K562 (cell line): ENCODE measurements around the gene ZSWIM3. TPM values are rescaled to one million over a fixed set of nuclear protein-coding genes. Genes with fewer than 3 reads are reported as not detected.

Source experiments
- ETV1 ChIP-seq: fragments of 450-650 bp; conservative IDR thresholded peaks from 2 replicates; pipeline ENCODE4 v1.6.1; 2016; ENCODE audit warnings: missing genetic modification characterization, control low read depth, low read depth, missing compliant biosample characterization
- NFRKB ChIP-seq: fragments of 450-650 bp; IDR thresholded peaks from 2 replicates; pipeline ENCODE4 v1.6.1; 2016; ENCODE audit warnings: low read depth
- PATZ1 ChIP-seq: fragments of 250-450 bp; sonication (Bioruptor Pico); IDR thresholded peaks from 2 replicates; pipeline ENCODE4 v1.5.0; 2020; ENCODE audit warnings: mild to moderate bottlenecking, borderline replicate concordance
- PTRF ChIP-seq: fragments of 450-650 bp; IDR thresholded peaks from 2 replicates; pipeline ENCODE4 v1.6.1; 2016; ENCODE audit warnings: mild to moderate bottlenecking, missing genetic modification characterization, missing compliant biosample characterization
- USF2 ChIP-seq: sonication (generic); formaldehyde crosslinking; IDR thresholded peaks from 2 replicates; pipeline ENCODE4 v1.5.0; 2020; ENCODE audit warnings: missing genetic modification reagents
- ZNF3 ChIP-seq: fragments of 250-450 bp; sonication (Bioruptor Pico); IDR thresholded peaks from 2 replicates; pipeline ENCODE4 v1.5.0; 2021; ENCODE audit warnings: mild to moderate bottlenecking, moderate library complexity
- ZNF408 ChIP-seq: fragments of 250-450 bp; sonication (Bioruptor Pico); IDR thresholded peaks from 2 replicates; pipeline ENCODE4 v1.4.0; 2020; ENCODE audit warnings: low read depth, mild to moderate bottlenecking, moderate library complexity
- ZNF668 ChIP-seq: fragments of 250-450 bp; sonication (Bioruptor Pico); IDR thresholded peaks from 2 replicates; pipeline ENCODE4 v1.8.0; 2022; ENCODE audit warnings: mild to moderate bottlenecking, inconsistent platforms
- polyA plus RNA-seq, 8 experiments: library from polyadenylated mRNA; depleted of rRNA in 4 of 8; stranded (reverse) in 5 of 8; unstranded in 3 of 8; fragments of >200 nt; fragmentation: Nextera tagmentation in 2 of 8; fragmentation: Illumina TruSeq in 1 of 8; extraction: Ambion mirVana in 2 of 8; extraction: Trizol in 1 of 8; gene quantifications; 2 replicates each; pipeline versions ENCODE4 v1.2.1 to v1.2.3, GENCODE V29; 2011 to 2014; ENCODE audit warnings: inconsistent platforms in 1 of 8, missing spikeins in 1 of 8
- total RNA-seq, 7 experiments: library from RNA; depleted of rRNA in 6 of 7; stranded (reverse); fragments of >200 nt in 6 of 7; fragmentation: Illumina TruSeq in 2 of 7; extraction: Trizol in 2 of 7; gene quantifications; 2 replicates each; pipeline versions ENCODE4 v1.2.1 to v1.2.3, GENCODE V29; 2011 to 2021; ENCODE audit warnings: low replicate concordance in 1 of 7
- TF ChIP-seq, protein P1 (sequence below): fragments of 450-650 bp; IDR thresholded peaks from 2 replicates; pipeline ENCODE4 v1.6.1; 2016; ENCODE audit warnings: mild to moderate bottlenecking, moderate library complexity
- TF ChIP-seq, protein P2 (sequence below), 2 experiments: fragments of 450-650 bp; IDR thresholded peaks; 2 replicates each; pipeline ENCODE4 v1.6.1; 2016

The ZSWIM3 gene
- total and polyA plus RNA-seq, 9 of the 15 experiments (the other 6 are each of a cell fraction or from before 2014, with no cell fraction given): 1.7 to 4.3 (median 2.9) TPM

DNA sequence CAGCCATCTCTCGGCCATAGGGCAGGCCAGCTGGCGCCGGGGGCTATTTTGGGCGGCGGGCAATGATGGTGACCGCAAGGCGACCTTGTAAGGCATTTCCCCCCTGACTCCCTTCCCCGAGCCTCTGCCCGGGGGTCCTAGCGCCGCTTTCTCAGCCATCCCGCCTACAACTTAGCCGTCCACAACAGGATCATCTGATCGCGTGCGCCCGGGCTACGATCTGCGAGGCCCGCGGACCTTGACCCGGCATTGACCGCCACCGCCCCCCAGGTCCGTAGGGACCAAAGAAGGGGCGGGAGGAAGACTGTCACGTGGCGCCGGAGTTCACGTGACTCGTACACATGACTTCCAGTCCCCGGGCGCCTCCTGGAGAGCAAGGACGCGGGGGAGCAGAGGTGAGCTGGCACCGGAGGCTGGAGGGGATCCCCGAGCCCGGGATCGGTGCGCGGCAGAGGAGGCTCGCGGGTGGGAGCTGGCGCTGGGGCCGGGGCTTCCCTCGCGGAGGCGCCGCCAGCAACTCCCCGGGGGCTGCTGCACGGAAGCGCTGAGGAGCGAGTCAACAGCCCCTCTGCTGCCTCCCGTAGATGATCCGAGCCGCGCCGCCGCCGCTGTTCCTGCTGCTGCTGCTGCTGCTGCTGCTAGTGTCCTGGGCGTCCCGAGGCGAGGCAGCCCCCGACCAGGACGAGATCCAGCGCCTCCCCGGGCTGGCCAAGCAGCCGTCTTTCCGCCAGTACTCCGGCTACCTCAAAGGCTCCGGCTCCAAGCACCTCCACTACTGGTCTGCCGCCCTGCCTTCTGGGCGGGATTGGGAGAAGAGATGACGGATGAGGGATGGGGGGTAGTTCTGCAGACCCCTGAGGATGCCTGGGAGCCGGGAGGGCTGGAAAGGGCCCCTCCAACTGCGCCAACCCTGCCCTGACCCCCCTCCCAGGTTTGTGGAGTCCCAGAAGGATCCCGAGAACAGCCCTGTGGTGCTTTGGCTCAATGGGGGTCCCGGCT lies 33.9 kb downstream of the ZSWIM3 start, which contains the start of the genes CTSA and NEURL2 (continued):
- TF ChIP-seq, protein P1, sequence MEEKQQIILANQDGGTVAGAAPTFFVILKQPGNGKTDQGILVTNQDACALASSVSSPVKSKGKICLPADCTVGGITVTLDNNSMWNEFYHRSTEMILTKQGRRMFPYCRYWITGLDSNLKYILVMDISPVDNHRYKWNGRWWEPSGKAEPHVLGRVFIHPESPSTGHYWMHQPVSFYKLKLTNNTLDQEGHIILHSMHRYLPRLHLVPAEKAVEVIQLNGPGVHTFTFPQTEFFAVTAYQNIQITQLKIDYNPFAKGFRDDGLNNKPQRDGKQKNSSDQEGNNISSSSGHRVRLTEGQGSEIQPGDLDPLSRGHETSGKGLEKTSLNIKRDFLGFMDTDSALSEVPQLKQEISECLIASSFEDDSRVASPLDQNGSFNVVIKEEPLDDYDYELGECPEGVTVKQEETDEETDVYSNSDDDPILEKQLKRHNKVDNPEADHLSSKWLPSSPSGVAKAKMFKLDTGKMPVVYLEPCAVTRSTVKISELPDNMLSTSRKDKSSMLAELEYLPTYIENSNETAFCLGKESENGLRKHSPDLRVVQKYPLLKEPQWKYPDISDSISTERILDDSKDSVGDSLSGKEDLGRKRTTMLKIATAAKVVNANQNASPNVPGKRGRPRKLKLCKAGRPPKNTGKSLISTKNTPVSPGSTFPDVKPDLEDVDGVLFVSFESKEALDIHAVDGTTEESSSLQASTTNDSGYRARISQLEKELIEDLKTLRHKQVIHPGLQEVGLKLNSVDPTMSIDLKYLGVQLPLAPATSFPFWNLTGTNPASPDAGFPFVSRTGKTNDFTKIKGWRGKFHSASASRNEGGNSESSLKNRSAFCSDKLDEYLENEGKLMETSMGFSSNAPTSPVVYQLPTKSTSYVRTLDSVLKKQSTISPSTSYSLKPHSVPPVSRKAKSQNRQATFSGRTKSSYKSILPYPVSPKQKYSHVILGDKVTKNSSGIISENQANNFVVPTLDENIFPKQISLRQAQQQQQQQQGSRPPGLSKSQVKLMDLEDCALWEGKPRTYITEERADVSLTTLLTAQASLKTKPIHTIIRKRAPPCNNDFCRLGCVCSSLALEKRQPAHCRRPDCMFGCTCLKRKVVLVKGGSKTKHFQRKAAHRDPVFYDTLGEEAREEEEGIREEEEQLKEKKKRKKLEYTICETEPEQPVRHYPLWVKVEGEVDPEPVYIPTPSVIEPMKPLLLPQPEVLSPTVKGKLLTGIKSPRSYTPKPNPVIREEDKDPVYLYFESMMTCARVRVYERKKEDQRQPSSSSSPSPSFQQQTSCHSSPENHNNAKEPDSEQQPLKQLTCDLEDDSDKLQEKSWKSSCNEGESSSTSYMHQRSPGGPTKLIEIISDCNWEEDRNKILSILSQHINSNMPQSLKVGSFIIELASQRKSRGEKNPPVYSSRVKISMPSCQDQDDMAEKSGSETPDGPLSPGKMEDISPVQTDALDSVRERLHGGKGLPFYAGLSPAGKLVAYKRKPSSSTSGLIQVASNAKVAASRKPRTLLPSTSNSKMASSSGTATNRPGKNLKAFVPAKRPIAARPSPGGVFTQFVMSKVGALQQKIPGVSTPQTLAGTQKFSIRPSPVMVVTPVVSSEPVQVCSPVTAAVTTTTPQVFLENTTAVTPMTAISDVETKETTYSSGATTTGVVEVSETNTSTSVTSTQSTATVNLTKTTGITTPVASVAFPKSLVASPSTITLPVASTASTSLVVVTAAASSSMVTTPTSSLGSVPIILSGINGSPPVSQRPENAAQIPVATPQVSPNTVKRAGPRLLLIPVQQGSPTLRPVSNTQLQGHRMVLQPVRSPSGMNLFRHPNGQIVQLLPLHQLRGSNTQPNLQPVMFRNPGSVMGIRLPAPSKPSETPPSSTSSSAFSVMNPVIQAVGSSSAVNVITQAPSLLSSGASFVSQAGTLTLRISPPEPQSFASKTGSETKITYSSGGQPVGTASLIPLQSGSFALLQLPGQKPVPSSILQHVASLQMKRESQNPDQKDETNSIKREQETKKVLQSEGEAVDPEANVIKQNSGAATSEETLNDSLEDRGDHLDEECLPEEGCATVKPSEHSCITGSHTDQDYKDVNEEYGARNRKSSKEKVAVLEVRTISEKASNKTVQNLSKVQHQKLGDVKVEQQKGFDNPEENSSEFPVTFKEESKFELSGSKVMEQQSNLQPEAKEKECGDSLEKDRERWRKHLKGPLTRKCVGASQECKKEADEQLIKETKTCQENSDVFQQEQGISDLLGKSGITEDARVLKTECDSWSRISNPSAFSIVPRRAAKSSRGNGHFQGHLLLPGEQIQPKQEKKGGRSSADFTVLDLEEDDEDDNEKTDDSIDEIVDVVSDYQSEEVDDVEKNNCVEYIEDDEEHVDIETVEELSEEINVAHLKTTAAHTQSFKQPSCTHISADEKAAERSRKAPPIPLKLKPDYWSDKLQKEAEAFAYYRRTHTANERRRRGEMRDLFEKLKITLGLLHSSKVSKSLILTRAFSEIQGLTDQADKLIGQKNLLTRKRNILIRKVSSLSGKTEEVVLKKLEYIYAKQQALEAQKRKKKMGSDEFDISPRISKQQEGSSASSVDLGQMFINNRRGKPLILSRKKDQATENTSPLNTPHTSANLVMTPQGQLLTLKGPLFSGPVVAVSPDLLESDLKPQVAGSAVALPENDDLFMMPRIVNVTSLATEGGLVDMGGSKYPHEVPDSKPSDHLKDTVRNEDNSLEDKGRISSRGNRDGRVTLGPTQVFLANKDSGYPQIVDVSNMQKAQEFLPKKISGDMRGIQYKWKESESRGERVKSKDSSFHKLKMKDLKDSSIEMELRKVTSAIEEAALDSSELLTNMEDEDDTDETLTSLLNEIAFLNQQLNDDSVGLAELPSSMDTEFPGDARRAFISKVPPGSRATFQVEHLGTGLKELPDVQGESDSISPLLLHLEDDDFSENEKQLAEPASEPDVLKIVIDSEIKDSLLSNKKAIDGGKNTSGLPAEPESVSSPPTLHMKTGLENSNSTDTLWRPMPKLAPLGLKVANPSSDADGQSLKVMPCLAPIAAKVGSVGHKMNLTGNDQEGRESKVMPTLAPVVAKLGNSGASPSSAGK: peak; percentile 93
- TF ChIP-seq PTRF (tag): no peak
- TF ChIP-seq ZNF668 (CRISPR knock-in tag): no peak
- no peak for TF ChIP-seq ZNF408 (CRISPR knock-in tag)
- peak; percentile 100 for TF ChIP-seq USF2 (CRISPR knock-in tag)
- TF ChIP-seq, protein P2, sequence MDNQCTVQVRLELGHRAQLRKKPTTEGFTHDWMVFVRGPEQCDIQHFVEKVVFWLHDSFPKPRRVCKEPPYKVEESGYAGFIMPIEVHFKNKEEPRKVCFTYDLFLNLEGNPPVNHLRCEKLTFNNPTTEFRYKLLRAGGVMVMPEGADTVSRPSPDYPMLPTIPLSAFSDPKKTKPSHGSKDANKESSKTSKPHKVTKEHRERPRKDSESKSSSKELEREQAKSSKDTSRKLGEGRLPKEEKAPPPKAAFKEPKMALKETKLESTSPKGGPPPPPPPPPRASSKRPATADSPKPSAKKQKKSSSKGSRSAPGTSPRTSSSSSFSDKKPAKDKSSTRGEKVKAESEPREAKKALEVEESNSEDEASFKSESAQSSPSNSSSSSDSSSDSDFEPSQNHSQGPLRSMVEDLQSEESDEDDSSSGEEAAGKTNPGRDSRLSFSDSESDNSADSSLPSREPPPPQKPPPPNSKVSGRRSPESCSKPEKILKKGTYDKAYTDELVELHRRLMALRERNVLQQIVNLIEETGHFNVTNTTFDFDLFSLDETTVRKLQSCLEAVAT (IDR thresholded peaks at IDR 0.05): peak in 1 of 2 experiments; percentile 42; a peak in 2 of 4 replicates
- TF ChIP-seq ETV1 (tag): peak; percentile 39; the same call in 1 of the 2 replicates
- TF ChIP-seq NFRKB: peak; percentile 74; the same call in 1 of the 2 replicates
- no peak; the same call in 1 of the 2 replicates for TF ChIP-seq PATZ1
- no peak for TF ChIP-seq ZNF3
